Mucosa of descending colon (tissue), 3 donors: Measurements from ENCODE around the gene ARHGEF16. TPM values are rescaled to one million over a fixed set of nuclear protein-coding genes. Genes with fewer than 3 reads are reported as not detected.

Source experiments
- ATAC-seq: fragments of 200-7000 bp; cut with Tn5 transposase; one replicate; pipeline ENCODE4 v1.9.1; 2020; ENCODE audit warnings: mild to moderate bottlenecking, moderate library complexity
- DNase-seq, 3 donors: peaks; one replicate each; pipeline ENCODE4 v3.0.0-alpha.2; 2020
- H3K36me3 ChIP-seq: fragments of 200-600 bp; one replicate; pipeline ENCODE4 v1.8.0; 2021; ENCODE audit warnings: low read depth, mild to moderate bottlenecking
- H3K4me1 ChIP-seq: fragments of 200-600 bp; one replicate; pipeline ENCODE4 v1.8.0; 2021; ENCODE audit warnings: low read depth, mild to moderate bottlenecking
- H3K4me3 ChIP-seq: fragments of 200-600 bp; one replicate; pipeline ENCODE4 v1.8.0; 2021; ENCODE audit warnings: mild to moderate bottlenecking
- H3K9me3 ChIP-seq: fragments of 200-600 bp; one replicate; pipeline ENCODE4 v1.8.0; 2021; ENCODE audit warnings: mild to moderate bottlenecking
- intact Hi-C, 2 donors: fragments of 100-400 bp; cut with DNase I in 1 of 2; cut with micrococcal nuclease in 1 of 2; formaldehyde crosslinking; loops; one replicate each; pipeline versions ENCODE4 v1.11.0 to v1.11.1; 2022; cut with DNase I, micrococcal nuclease
- total RNA-seq, 3 donors: library from RNA; stranded (reverse); fragmentation: NEBNext Ultra II Directional in 2 of 3; extraction: Animal tissue kit (Norgen Biotek cat#: 25700) in 2 of 3; gene quantifications; one replicate each; pipeline versions ENCODE4 v1.2.1 to v1.2.4, GENCODE V29; 2021 to 2023
- TF ChIP-seq, protein P1 (sequence below): fragments of 200-600 bp; IDR thresholded peaks from one replicate; pipeline ENCODE4 v1.8.0; 2022; ENCODE audit warnings: antibody characterized with exemption, mild to moderate bottlenecking
- donor health status: DM: no; HTN: no; CAD: no; lungs with moderate emphysema.
- donor health status: DM: no; HTN: no; CAD: no.
- donor health status: DM: no; HTN: yes; CAD: no.

ARHGEF16 gene
- total RNA-seq, 3 donors from 2014 or later: 51.2 to 101 (median 90.2) TPM

DNA sequence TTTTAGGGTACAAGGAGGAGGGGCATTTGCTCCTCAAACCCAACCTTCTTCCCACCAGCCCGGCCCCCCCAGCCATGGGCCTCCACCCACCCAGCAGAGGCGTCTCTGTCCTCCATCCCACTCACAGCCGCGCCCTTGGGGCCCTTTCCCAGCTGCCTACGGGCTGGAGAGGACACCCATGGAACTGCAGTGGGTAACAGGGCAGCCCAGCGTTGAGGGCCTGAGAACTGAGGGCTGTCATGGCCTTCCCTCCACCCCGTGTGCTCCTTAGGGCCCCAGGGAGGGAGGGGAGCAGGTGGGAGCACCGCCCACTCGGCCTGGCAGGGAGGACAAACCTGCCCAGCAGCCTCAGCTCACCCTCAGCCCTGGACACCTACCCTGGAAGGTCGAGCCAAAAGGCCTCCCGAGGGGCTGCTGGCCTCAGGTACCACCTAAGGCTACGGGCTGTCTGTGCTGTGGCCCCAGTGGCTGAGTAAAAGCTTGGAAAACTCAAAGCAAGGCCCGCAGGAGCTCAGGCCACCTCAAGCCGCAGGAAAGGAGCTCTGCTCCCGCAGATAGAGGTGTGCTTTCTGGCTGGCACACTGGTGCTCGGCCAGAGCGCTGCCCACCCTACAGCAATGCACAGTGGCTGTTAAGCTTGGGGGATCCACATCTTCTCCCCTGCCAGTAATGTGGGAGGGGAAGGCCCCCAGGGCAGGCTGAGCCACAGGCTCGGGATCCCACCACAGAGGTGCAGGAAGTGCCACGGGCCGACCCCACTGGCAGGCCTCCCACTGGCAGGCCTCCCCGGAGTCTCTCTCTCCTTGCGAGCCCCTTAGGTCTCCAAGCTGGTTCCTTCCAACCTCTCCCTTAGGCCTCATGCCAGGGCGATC, 2.2 kb upstream of the ARHGEF16 start:
- Histone ChIP-seq H3K4me3 (no peak overlapping the region), H3K9me3 (no peaks in the 10 kb centered on the region), H3K36me3 (no peaks in the 10 kb centered on the region), H3K4me1 (peaks cover 31% of the 10 kb centered on the region)
- ATAC-seq (no peak), DNase-seq (peak in 2 of 3 donors; percentile 31 to 48)
- TF ChIP-seq, protein P1, sequence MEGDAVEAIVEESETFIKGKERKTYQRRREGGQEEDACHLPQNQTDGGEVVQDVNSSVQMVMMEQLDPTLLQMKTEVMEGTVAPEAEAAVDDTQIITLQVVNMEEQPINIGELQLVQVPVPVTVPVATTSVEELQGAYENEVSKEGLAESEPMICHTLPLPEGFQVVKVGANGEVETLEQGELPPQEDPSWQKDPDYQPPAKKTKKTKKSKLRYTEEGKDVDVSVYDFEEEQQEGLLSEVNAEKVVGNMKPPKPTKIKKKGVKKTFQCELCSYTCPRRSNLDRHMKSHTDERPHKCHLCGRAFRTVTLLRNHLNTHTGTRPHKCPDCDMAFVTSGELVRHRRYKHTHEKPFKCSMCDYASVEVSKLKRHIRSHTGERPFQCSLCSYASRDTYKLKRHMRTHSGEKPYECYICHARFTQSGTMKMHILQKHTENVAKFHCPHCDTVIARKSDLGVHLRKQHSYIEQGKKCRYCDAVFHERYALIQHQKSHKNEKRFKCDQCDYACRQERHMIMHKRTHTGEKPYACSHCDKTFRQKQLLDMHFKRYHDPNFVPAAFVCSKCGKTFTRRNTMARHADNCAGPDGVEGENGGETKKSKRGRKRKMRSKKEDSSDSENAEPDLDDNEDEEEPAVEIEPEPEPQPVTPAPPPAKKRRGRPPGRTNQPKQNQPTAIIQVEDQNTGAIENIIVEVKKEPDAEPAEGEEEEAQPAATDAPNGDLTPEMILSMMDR: no peak
- intact Hi-C loops: loop anchor here in 1 of 2 donors (5.0 kb wide), 1 partner anchor 165 kb away; no protein-coding TSS in a partner anchor

DNA sequence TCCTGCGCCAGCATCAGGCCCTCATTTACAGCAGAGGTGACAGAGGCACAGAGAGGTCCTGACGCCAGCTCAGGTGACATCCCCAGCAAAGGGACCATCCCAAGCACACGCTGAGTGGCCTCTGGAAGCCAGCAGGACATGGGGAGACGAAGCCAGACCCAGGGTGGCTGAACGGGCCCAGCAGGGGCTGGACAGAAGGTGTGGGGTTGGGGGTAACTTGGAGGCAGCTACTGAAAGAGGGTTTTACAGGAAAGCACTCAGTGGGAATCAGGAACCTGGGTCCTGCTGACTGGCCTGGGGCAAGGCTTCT, 1.6 kb upstream of the ARHGEF16 start:
- H3K9me3 ChIP-seq: no peaks in the 10 kb centered on the region
- intact Hi-C loops: loop anchor here in 1 of 2 donors (5.0 kb wide), 1 partner anchor 164 kb away; no protein-coding TSS in a partner anchor
- H3K4me1 ChIP-seq: peaks cover 37% of the 10 kb centered on the region
- DNase-seq: peak in 1 of 3 donors; percentile 47
- no peaks in the 10 kb centered on the region for H3K36me3 ChIP-seq
- no peak overlapping the region for H3K4me3 ChIP-seq
- TF ChIP-seq, protein P1: no peak
- ATAC-seq: no peak

DNA sequence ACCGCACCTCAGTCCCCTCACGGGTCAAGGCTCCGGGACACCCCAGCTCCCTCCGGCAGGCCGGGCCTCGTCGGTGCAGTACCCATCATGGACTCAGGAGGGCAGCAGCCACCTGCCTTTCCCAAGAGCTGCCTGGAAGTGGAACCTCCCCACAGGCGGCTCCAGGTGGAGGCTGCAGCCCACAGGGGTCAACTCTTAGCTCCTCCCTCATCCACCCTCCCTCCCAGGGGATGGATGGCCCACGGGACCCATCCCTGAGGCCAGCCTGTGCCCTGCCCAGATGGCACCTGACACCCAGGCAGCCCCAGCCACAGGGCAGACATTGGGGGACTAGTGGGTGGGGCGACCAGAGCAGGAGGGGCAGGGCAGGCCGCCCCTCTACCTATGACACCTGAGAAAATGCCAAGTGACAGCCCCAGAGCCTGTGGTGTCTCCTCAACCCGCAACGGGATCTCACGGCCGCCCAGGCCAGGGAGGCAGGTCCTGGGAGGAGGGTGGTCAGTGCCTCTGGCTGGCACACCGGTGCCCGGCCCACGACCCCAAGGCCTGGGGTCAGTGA, 1.2 kb upstream of the ARHGEF16 start:
- peak; percentile 81 to 93 (median 86) for DNase-seq
- TF ChIP-seq, protein P1: peak; percentile 90
- intact Hi-C loops: loop anchor here in 1 of 2 donors (5.0 kb wide), 1 partner anchor 164 kb away; no protein-coding TSS in a partner anchor

DNA sequence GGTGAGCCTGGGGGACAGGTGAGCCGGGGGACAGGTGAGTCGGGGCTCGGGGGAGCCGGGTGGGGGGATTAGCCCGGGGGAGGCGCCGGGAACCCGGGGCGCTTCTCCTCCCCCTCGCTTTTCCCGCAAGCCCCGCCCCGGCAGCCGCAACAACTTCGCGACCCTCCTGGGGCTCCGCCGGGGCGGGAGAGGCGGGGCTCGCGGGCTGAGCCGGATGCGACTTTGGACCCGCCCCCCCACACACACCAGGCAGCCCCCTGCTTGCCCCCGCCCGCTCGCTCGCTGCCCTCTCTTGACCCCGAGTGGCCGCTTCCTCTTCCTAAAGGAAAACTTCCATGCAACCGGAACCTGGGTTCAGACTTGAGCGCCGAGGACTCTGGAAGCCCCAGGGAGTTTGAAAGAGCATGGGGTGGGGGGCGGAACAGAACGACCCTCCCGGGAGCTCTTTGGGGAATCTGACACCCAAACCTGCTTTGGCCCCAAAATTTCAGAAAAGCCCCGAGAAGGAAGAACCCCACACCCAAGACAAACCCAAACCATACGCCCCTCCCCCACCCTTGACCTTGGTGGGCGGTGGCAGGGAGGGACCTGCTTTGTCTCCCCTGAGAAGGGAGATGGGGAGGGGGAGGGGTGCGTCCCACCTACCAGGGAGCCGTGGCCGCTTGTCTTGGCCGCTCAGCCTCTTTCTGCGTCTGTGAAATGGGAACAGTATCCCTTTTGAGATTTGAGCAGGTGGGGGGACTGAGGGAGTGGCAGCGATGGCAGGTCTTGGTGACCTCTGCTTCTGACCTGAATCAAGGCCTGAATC, 550 bp downstream of the ARHGEF16 start:
- H3K9me3 ChIP-seq: no peaks in the 10 kb centered on the region
- peaks cover 57% of the 10 kb centered on the region for H3K4me1 ChIP-seq
- ATAC-seq: peak; percentile 39
- TF ChIP-seq, protein P1: no peak
- H3K36me3 ChIP-seq: no peaks in the 10 kb centered on the region
- peak overlapping the region; percentile 42 for H3K4me3 ChIP-seq
- intact Hi-C loops: loop anchor here in 1 of 2 donors (5.0 kb wide), 1 partner anchor 162 kb away; no protein-coding TSS in a partner anchor
- DNase-seq: peak; percentile 76 to 84 (median 79)

More for the DNA sequence above, 1.2 kb upstream of the ARHGEF16 start:
- peak; percentile 69 for ATAC-seq
- H3K9me3 ChIP-seq: no peaks in the 10 kb centered on the region
- H3K4me3 ChIP-seq: no peak overlapping the region
- no peaks in the 10 kb centered on the region for H3K36me3 ChIP-seq
- peaks cover 41% of the 10 kb centered on the region for H3K4me1 ChIP-seq

DNA sequence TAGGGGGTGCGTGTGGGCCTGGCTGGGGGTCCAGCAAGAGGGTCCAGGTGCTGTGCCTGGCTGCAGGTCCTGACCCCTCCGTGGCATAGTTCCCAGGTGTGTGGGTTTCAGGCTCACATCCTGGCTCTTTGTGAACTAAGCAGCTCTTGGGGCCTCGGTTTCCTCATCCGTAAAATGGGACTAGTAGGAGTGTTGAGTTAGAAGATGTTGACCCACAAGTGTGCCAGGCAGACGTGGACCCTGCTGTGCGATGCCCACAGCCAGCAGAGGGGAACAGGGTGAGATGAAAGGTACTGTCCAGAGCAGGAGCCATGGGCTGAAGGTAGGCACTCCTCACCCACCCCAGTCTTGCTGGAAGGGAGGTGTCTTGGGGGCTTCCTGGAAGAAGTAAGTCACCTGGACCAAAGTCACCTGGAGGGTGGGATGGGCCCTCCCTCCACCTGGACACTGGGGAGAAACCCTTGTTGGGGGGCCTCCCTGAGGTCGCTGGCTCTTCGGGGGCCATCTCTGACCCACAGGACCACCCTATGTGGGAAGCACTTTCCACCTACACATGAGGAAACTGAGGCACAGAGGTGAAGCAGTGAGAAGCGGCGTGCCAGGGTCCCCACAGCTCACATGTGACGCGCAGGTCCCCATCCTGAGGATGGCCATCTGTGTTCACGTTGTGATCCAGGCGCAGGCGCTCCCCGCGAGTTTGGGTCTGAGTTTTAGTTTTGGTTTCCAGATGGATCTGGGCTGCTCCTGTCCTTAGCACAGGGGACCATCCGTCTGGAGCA, 1.4 kb downstream of the ARHGEF16 start:
- TF ChIP-seq, protein P1: no peak
- H3K9me3 ChIP-seq: no peaks in the 10 kb centered on the region
- DNase-seq (peak; percentile 42 to 56 (median 48)), ATAC-seq (no peak)
- H3K4me1 ChIP-seq: peaks cover 64% of the 10 kb centered on the region
- no peak overlapping the region for H3K4me3 ChIP-seq
- no peaks in the 10 kb centered on the region for H3K36me3 ChIP-seq
- intact Hi-C loops: no loop called here
